Measurements from ENCODE around the gene BCL2L13.

Gene BCL2L13

DNA sequence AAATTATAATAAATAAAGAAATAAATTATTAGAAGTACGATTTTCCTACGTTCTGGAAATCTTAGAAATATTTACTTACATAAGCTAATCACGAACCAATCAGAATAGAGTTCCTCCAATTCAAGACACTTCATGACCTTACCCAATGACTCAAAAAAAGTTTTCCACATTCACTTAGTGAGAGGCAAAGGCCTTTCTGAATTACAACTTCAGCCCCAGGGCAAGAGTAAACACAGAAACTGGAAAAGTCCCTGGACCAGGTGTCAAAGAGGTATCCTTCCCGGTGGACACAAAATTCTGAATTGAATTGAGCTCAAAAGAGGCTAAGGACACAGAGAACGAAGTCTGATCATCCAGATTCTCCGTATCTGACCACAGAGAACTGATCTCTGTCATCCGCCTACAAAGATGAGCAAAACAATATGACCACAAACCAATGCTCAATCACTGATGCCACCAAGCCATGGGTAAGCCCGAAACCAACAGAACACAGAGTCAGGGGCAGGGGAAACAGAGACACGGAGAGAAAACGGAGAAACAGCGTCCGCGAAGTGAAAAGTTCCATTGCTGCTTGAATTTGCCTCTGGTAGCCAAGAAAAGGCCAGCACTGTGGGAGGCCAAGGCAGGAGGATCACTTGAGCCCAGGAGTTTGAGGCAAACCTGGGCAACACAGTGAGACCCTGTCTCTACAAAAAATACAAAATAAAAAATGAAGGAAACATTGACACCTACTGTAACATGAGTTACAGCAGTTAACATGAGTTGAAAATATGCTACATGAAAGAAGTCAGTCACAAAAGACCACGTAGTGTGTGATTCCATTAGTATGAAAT is 128.9 kb downstream of the BCL2L13 start:
- DNase-seq = peak; percentile 35

DNA sequence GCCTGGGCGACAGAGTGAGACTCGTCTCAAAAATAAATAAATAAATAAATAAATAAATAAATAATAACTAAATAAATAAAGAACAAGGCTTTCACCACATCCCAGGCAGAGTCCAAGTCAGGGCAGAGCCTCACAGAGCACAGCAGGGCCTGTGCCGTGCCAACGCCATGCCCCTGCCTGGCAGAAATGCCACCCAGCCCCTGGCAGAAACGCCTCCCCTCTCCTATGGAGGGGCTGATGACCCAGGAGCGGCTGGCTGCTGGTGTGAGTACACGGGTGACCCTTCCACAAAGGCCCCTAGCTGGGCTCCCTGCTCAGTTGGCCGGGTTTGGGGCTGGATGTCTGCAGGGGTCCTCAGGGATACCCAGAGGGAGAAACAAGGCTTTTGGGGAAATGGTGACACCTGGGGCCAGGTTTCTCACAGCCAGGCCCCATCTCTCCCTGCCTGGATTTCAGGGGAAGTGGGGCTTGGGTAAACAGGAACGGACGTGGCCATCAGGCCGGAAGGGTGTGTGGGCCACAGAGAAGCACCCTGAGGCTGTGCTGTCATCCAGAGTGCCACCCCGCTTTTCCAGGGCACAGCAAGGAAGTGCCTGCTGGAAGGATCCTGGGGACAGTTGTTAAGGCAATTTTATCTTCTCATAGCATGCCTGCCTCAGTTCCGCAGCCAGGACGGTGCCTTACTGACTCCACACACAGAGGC is 130.6 kb downstream of the BCL2L13 start:
- no peak for DNase-seq

DNA sequence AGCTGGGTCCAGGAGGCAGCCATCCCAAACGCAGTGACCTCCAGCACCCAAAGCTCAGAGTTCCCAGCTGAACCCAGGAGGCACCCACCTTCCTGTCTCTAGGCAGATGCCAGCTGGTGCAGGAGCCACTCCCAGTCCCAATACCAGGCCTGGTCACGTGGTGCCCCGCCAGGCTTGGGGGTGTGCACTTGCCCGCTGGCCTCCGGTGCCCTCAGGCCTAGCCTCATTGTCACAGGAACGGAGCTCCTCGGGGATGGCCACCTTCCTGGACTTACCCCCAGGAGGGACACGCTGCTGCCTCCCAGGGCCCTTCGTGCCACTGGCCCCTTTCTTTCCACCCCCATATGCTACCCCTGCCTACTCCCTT is 131.1 kb downstream of the BCL2L13 start:
- DNase-seq = no peak

DNA sequence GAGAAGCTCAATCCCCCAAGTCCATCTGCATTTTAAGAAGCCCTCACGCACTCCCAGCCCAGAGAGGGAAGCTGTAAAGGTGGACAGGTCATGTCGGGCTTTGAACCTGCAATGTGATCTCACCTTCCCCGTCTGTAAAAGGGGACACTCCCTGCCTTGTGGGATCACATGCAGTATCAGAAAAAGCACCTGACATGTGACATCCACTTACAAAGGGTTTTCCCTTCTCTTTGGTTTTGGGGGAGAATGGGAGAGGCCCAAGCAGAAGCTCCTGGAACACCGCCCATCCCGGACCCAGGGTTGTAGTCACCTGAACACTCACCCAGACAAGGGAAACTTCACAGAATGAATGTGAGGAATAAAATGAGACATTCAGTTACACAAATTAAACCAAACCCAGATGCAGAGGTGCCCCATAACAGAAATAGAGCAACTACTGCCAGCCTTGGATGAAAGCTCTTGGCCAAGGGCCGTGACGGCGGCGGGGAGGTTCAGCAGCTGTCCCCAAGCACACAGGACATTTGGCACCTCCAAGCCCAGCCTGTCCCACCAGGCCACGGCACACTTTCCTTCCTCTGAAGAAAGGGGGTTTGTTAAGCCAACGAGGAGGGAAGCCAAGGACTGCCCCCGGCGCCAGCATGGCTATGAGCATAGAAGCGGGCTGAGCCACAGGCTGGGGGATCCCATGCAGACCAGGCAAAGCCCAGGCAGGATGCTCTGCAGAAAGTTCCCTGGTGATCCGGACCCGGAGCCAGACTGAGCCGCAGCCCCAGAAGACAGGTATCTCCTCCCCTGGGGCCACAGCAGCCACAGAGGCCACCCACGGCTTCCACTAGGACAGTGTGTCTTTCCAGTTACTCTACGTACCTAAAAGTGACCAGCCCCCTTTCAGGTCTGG is 131.9 kb downstream of the BCL2L13 start:
- no peak for DNase-seq

DNA sequence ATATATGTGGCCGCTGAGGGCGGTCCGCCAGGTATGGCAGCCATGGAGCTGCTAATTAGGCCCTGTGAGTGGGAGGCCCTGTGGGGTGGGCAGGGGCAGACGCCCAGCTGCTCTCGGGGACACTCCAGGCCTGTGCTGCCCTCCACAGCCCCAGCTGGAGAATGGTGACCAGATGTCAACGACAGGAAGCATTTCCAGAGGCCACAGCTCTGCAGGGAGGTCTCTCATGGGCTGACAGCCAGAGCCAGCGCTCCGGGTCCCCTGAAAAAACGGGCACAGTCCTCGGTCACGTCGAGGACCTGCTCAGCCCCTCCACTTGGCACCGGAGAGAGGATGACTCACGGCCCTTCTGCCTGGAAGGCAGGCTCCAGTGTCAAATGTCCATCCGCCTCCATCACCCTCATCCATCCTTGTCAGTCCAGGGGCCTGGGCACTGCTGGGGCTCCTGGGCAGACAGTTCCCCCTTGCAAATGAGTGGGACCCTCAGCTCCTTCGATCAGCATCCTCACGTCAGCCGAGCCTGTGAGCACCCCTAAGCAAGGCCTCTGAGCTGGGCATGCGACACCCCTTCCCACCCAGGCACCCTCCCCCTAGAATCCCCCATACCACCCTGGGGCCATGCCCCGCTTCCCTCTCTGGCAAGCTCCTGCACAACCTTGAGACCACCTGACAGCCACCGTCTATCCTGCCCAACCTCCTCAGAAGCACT is 133.8 kb downstream of the BCL2L13 start:
- DNase-seq = no peak

DNA sequence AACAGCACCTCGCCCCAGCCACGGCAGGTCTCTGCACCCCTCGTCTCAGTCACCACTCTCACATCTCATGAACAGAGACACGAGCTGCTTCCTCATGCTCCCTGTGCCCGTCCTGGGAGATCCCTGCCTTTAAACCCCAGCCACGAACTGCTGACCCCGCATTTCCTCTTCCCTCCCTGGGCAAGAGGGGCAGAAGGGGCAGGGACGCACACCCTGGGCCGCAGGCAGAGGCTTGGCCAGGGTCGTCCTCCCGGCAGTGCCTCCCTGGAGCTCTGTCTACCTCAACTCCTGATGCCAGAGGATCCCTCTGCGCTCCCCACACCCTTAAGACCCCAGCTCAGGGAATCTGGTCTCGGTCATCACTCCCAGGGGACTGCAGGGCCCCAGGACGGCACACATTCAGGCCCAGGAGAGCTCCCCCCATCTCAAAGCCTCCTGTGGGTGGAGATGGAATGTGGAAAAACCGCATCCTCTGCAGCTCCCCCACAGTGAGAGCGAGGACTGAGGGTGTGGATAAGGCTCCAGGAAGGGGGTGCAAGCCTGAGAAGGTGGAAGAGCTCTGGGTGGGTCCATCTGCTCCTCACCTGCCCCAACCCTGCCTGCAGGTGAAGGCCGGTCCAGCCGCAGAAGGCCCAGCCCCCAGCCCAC is 134.5 kb downstream of the BCL2L13 start:
- DNase-seq = no peak

DNA sequence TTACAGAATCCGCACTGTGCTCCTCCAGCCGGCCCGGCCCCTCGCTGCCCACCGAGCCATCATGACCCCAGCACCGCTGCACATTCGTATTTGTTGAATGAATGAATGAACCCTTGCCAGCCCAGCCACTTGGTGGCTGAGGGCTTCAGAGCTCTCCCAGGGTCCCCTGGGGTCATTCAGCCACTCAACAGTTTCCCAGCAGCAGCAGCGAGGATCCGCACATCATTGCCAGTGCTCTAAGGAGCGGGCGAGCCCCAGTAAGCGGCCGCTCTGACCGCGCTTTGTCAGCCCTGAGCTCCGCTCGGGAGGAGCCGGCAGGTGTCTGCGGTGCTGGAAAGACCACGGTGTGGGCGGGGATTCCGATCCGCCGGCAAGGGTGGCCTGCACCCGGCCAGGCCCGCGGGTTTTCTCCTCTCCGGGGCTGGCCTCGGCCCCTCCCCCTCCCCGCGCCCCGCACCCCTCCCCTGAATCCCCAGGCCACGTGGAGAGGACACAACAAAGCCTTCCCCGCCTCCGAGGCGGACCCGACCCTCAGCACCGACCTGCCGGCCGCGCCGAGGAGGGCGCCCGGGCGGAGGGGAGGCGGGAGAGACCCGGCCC is 135.1 kb downstream of the BCL2L13 start:
- DNase-seq = peak; percentile 43

DNA sequence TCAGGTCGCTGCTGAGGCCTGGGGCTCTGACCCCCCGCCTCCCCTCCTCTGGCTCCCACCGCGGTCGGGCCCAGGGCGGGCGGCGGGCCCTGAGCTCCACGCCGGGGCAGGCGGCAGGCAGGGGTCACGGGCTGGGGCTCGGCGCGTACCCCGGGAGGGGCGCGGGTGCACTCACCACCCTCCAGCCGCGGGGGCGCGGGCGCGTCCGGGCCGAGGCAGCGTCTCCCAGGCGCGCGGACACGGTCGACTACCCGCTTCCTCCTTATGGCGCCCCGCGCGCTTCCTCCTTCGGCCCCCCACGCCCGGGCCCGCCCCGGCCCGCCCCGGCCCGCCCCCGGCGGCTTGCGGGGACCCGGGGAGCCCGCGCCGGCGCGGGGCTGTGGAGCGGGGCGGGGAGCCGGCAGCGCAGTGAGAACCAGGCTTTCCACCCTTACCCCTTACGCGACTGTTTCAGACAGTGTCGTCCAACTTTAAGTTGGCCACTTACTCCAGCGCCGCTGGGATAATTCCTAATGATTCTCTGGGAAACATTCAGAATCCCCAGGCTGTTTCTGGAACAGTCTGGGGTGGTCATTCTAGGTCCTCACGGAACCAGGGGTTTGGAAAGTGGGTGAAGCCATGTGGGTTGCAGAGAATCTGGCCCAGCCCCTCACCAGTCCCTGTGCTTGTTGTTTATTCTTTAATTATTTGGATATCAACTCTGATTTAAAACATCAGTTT is 135.8 kb downstream of the BCL2L13 start, which contains the start of gene BID:
BID (minus strand) TSS at position 264 of the 720 bp plus-strand sequence. CDS start 24,353 bp downstream, outside the sequence.
- DNase-seq = peak; percentile 36

DNA sequence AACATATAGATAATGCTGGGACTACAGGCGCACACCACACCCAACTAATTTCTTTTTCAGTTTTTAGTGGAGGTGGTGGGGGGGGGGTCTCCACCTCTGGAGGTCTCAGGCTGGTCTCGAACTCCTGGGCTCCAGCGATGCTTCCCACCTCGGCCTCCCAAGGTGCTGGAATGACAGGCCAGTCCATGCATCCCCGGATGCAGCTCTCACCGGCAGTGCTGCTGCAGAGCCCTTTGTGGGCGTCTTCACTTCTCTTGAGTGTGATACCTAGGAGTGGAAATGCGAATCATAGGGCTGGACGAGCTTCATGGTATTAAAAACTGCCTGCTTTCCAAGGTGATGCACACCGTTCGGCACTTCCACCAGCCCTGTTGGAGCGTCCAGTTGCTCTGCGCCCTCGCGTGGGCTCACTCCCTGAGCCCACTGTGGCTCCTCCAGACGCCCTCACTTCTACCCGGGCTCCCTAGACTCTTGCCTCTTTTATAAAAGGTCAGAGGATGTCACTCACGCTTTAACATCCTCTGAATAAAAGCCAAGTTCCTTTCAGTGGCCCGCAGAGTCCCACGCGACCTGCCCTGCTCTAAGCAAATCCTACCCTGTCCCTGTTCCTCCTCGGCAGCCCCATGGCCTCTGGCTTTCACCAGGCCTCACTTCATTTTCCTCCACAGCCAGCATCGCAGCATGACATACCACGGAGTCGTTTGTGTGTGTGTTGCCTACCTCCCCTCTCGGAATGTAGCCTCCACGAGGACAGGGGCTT is 136.5 kb downstream of the BCL2L13 start:
- no peak for DNase-seq

DNA sequence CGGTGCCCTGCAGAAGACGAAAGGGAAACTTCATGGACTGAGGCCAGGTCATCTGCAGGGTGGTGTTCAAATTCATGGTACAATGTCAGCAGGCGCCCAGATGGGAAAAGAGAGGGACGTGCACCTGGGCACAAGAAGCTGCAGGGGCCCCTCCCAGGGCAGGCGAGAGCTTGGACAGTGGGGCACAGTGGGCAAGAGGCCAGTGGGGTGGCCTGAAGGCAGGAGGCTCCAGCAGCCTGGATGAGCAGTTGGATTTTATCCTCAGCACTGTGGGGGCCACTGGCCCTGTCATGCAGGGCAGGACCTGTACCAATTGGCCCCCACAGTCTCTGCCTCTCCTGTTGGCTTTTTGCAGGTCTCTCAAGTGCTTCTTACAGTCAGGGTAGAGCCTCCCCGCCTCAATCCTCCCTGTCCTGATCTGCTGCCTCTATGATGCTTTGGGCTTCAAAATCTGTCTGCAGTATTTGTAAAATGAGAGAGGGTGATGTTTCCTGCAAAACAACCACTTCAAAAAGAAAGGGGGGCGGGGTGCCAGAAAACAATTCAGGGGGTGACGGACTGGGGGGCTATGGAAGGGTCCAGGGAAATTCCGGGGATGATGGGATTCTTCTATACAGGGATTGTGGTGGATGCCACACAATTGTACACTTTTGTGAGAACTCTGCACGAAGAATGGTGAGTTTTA is 137.4 kb downstream of the BCL2L13 start:
- DNase-seq = no peak

DNA sequence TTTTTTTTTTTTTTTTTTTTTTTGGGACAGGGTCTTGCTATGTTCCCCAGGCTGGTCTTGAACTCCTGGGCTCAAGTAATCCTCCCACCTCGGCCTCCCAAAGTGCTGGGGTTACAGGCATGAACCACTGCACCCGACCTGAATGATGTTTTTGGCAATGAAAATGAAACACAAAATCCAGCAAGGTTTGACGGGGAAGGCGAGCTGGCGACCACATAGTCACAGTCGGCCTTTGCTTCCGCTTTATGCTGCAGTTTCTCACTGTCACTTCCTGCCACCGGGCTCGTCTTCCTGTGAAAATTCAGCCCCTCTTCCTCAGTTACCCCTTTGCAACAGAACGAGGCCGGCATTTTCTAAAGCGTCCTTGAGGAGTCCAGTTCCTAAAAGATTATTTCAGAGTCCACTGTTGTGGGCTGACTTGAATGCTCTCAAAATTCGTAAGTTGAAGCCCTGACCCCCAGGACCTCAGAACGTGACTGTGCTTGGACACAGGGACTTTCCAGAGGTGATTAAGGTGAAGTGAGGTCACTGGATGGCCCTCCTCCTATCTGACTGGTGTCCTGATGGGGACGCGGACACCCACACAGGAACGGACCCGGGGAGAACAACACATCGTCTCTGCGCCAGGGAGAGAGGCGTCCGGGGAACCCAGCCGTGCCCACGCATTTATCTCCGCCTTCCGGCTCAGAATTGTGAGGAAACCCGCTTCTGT is 138.6 kb downstream of the BCL2L13 start:
- peak; percentile 66 for DNase-seq

DNA sequence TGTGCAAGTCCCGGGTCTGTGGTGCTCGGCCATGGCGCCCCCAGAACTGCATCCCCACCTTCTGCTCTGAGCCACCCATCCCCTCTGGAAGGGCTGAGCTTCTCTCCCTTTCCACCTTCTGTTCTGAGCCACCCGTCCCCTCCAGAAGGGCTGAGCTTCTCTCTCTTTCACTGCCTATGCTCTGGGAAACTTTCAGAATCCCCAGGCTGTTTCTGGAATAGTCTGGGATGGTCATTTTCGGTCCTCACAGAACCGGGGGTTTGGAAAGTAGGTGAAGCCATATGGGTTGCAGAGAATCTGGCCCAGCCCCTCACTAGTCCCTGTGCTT is 139.1 kb downstream of the BCL2L13 start:
- no peak for DNase-seq

DNA sequence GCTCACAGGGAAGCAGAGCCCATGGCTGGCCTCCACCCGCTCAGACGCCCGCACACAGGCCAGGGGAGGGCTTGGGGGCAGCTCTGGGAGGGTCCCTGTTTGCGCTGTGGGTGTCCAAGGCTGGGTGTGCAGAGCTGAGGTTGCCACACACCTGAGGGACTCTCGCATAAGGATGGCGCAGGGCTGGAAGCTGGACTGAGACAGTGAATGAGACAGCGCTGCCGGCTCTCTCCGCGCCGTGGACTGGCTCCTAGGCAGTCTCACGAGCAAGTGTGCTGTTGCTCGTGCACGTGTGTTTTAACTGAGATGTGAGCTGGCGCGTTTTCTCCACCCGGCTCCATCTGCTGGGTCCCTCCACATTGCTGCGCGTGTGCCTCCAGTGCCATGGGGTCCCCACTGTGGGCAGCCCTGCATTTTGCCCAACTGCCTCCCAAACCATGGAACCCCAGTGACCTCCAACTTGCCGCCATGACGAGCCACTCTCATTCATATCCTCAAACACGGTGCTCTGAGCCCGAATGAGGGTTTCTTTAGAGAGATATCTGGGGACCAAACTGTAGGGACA is 139.9 kb downstream of the BCL2L13 start:
- no peak for DNase-seq

DNA sequence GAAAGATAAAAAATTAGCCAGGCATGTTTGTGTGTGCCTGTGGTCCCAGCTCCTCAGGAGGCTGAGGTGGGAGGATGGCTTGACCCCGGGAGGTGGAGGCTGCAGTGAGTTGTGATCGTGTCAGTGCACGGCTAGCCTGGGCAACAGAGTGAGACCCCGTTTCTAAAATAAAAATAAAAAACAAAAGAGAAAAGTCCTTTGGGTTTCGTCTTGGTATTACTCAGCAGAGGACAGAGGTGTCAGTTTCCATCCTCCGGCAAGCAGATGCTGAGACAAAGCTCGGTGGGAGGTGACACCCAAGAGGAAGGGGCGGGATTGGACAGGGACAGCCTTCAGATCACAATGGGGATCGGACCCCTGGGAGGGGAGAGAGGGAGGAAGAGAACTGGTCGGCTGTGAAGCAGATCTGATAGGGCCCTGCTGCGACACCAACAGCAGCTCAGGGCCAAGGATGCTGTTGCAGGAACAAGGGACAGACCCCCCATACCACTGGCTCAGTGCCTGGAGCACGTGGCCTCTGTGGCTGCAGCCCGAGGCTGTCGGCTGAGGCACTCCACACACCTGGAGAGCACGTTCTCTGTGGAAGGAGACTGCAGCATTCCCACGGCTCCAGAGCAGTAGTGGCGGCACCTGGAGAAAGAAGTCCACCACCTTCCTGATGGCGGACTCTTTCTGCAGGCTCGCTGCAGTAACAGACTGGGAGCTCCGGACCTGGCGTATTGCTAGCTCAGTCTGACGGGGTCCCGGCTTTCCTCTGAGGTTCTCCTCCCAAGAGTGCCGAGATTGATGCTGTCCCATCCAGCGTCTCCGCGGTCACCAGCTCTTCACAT is 140.9 kb downstream of the BCL2L13 start:
- no peak for DNase-seq

DNA sequence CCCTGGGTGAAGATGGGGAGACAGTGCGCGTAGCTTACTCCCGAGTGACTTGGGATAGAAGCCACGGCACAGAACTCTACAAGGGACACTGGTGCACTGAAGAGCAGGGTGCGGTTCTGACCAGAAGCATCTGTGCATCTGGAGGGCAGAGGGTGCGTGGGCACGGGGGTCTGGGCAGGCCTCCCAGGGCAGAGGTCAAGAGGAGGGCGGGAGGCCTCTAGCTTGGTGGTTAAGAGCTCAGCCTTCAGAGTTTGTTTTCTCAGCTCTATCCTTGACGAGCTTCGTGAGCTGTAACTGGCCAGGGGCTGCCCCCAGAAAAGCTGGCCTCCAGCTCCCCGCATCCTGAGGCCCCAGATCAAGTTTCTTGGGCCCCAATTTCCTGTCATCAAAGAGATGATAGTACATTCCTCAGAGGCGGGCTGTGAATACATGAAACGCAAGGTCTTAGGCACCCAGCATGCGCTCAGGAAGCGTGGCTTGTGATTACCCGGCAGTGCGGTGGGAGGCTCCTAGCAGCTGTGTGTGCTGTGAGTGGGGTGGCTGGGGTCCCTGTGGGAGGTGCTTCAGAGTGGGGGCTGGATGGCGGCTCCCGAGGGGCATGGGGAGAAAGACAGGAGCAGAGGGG is 141.7 kb downstream of the BCL2L13 start:
- DNase-seq = no peak
